ENCODE measurements around the gene CYLD. TPM values are rescaled to one million over a fixed set of nuclear protein-coding genes. Genes with fewer than 3 reads are reported as not detected.

Gene CYLD
- total RNA-seq, 1 experiment from 2014 or later: 11.9 TPM

DNA sequence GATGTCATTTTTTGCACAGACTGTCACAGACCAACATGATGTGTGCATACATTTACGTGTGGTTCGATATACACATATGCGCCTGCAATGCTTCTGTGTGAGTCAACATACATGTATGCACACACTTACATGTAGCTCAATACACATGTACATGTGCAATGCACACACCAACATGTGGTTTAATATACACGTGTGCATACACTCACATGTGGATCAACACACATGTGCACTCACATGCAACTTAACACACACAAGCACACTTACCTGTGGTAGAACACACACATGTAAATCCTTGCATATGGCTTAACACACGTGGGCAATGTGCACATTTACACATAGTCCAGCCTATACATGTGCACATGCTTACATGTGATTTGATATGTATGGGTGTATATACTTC is 97.5 kb downstream of the CYLD start:
- TF ChIP-seq EGR1 (IDR thresholded peaks at IDR 0.05; ENCODE audit: low read depth): no peak
- TF ChIP-seq, protein P1, sequence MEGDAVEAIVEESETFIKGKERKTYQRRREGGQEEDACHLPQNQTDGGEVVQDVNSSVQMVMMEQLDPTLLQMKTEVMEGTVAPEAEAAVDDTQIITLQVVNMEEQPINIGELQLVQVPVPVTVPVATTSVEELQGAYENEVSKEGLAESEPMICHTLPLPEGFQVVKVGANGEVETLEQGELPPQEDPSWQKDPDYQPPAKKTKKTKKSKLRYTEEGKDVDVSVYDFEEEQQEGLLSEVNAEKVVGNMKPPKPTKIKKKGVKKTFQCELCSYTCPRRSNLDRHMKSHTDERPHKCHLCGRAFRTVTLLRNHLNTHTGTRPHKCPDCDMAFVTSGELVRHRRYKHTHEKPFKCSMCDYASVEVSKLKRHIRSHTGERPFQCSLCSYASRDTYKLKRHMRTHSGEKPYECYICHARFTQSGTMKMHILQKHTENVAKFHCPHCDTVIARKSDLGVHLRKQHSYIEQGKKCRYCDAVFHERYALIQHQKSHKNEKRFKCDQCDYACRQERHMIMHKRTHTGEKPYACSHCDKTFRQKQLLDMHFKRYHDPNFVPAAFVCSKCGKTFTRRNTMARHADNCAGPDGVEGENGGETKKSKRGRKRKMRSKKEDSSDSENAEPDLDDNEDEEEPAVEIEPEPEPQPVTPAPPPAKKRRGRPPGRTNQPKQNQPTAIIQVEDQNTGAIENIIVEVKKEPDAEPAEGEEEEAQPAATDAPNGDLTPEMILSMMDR (IDR thresholded peaks at IDR 0.05 in 2 of 3, conservative IDR thresholded peaks at IDR 0.05 in 1 of 3; ENCODE audit: borderline replicate concordance in 1 of 3, insufficient read depth in 1 of 3, low read depth in 2 of 3, low read length in 2 of 3): no peak
- TF ChIP-seq, protein P2, sequence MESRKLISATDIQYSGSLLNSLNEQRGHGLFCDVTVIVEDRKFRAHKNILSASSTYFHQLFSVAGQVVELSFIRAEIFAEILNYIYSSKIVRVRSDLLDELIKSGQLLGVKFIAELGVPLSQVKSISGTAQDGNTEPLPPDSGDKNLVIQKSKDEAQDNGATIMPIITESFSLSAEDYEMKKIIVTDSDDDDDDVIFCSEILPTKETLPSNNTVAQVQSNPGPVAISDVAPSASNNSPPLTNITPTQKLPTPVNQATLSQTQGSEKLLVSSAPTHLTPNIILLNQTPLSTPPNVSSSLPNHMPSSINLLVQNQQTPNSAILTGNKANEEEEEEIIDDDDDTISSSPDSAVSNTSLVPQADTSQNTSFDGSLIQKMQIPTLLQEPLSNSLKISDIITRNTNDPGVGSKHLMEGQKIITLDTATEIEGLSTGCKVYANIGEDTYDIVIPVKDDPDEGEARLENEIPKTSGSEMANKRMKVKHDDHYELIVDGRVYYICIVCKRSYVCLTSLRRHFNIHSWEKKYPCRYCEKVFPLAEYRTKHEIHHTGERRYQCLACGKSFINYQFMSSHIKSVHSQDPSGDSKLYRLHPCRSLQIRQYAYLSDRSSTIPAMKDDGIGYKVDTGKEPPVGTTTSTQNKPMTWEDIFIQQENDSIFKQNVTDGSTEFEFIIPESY (IDR thresholded peaks at IDR 0.05; ENCODE audit: extremely low read depth, insufficient replicate concordance, low read length): no peak
- TF ChIP-seq POLR2AphosphoS5 (IDR thresholded peaks at IDR 0.05; ENCODE audit: low read depth, low read length): no peak
- TF ChIP-seq TCF7L2 (IDR thresholded peaks at IDR 0.05; ENCODE audit: borderline replicate concordance, extremely low read depth, insufficient read depth, insufficient read length): no peak
- no peak for TF ChIP-seq JUND (IDR thresholded peaks at IDR 0.05)
- TF ChIP-seq, protein P3, sequence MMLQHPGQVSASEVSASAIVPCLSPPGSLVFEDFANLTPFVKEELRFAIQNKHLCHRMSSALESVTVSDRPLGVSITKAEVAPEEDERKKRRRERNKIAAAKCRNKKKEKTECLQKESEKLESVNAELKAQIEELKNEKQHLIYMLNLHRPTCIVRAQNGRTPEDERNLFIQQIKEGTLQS (IDR thresholded peaks at IDR 0.05): no peak
- TF ChIP-seq FOSL1 (IDR thresholded peaks at IDR 0.05; ENCODE audit: low read depth): no peak
- TF ChIP-seq POLR2A (IDR thresholded peaks at IDR 0.05; ENCODE audit: borderline replicate concordance, extremely low read depth, insufficient read depth, insufficient read length): no peak
- TF ChIP-seq SP1 (IDR thresholded peaks at IDR 0.05; ENCODE audit: low read depth): no peak
- TF ChIP-seq, protein P4, sequence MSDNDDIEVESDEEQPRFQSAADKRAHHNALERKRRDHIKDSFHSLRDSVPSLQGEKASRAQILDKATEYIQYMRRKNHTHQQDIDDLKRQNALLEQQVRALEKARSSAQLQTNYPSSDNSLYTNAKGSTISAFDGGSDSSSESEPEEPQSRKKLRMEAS (IDR thresholded peaks at IDR 0.05): no peak
- no peak for TF ChIP-seq RAD21 (IDR thresholded peaks at IDR 0.05; ENCODE audit: low read depth)
- no peak for TF ChIP-seq CEBPB (IDR thresholded peaks at IDR 0.05; ENCODE audit: low read depth)
- no TSS peak for BruUV-seq (replicated peaks)
- ChIA-PET CTCF (no interaction called here), POLR2A (no interaction called here), RAD21 (ENCODE audit: low non-redundant PET in 1 of 2, low total read pairs in 2 of 2, uncharacterized antibody in 2 of 2, unreplicated experiment in 2 of 2) (no interaction called here)
- intact Hi-C loops (cut with micrococcal nuclease): no loop called here
- ATAC-seq: no peak
- Histone ChIP-seq H3K27ac (ENCODE audit: low read depth, low read length) (no peak overlapping the region), H2AFZ (ENCODE audit: low read depth, low read length, poor library complexity, severe bottlenecking) (no peak overlapping the region), H4K20me1 (ENCODE audit: insufficient read depth) (no peaks in the 10 kb centered on the region), H3K4me2 (ENCODE audit: low read length) (no peak overlapping the region), H3K9me2 (ENCODE audit: insufficient read depth) (no peaks in the 10 kb centered on the region), H3K79me2 (ENCODE audit: insufficient read depth, low read length) (no peaks in the 10 kb centered on the region), H3K36me3 (ENCODE audit: control insufficient read depth in 1 of 2, insufficient read depth in 2 of 2, low read length in 2 of 2) (no peaks in the 10 kb centered on the region), H3K4me1 (ENCODE audit: control insufficient read depth in 1 of 2, insufficient read depth in 2 of 2, low read length in 2 of 2) (no peaks in the 10 kb centered on the region), H3K9me3 (ENCODE audit: control insufficient read depth in 1 of 2, insufficient read depth in 1 of 2, low read depth in 1 of 2, low read length in 2 of 2) (no peaks in the 10 kb centered on the region), H3K4me3 (replicated peaks in 1 of 2; ENCODE audit: low read depth in 1 of 2, low read length in 2 of 2) (no peak overlapping the region), H3K27me3 (ENCODE audit: insufficient read depth, low read length) (no peaks in the 10 kb centered on the region), H3K9ac (ENCODE audit: low read length) (no peak overlapping the region)
- DNase-seq (ENCODE audit: low read depth, low spot score): no peak
